Tibial artery (tissue), 4 donors: ENCODE measurements around the gene GALNTL6.

ENCODE experiments used
- DNase-seq, 2 donors: peaks; one replicate each; pipeline ENCODE4 v3.0.0-alpha.2; 2019
- H3K27ac ChIP-seq, 2 donors: fragments of 200-600 bp; sonication (generic) in 1 of 2; 1 replicate in 1 of 2; 2 replicates in 1 of 2; pipeline ENCODE4 v1.5.1; 2018 to 2019; ENCODE audit warnings: mild to moderate bottlenecking in 1 of 2
- H3K27me3 ChIP-seq, 2 donors: fragments of 200-600 bp; sonication (generic) in 1 of 2; one replicate each; pipeline versions ENCODE4 v1.5.1 to v1.6.0; 2016 to 2019
- H3K36me3 ChIP-seq, 3 donors: fragments of 200-600 bp; sonication (generic) in 2 of 3; one replicate each; pipeline ENCODE4 v1.5.1; 2016 to 2019; ENCODE audit warnings: mild to moderate bottlenecking in 2 of 3
- H3K4me1 ChIP-seq, 4 donors: fragments of 200-600 bp; sonication (generic) in 2 of 4; 1 replicate in 3 of 4; 2 replicates in 1 of 4; pipeline ENCODE4 v1.5.1; 2016 to 2019
- H3K4me3 ChIP-seq, 2 donors: fragments of 200-600 bp; sonication (generic) in 1 of 2; 1 replicate in 1 of 2; 2 replicates in 1 of 2; pipeline ENCODE4 v1.5.1; 2018 to 2019; ENCODE audit warnings: mild to moderate bottlenecking in 2 of 2
- H3K9me3 ChIP-seq, 3 donors: fragments of 200-600 bp; sonication (generic) in 1 of 3; one replicate each; pipeline ENCODE4 v1.5.1; 2016 to 2019
- intact Hi-C: fragments of 100-400 bp; cut with DNase I; formaldehyde crosslinking; loops from one replicate; pipeline ENCODE4 v1.15.0; 2023; ENCODE audit warnings: low total_unique reads
- TF ChIP-seq, protein P1 (sequence below), 2 experiments: fragments of 200-600 bp in 1 of 2; fragments of 450-650 bp in 1 of 2; IDR thresholded peaks; one replicate each; pipeline ENCODE4 v1.5.1; 2017 to 2019; ENCODE audit warnings: antibody characterized with exemption in 2 of 2, mild to moderate bottlenecking in 1 of 2, moderate library complexity in 1 of 2

The GALNTL6 gene

GRCh38 chr4:172083272-172083671 lies 270.1 kb downstream of the GALNTL6 start:
- TF ChIP-seq, protein P1, sequence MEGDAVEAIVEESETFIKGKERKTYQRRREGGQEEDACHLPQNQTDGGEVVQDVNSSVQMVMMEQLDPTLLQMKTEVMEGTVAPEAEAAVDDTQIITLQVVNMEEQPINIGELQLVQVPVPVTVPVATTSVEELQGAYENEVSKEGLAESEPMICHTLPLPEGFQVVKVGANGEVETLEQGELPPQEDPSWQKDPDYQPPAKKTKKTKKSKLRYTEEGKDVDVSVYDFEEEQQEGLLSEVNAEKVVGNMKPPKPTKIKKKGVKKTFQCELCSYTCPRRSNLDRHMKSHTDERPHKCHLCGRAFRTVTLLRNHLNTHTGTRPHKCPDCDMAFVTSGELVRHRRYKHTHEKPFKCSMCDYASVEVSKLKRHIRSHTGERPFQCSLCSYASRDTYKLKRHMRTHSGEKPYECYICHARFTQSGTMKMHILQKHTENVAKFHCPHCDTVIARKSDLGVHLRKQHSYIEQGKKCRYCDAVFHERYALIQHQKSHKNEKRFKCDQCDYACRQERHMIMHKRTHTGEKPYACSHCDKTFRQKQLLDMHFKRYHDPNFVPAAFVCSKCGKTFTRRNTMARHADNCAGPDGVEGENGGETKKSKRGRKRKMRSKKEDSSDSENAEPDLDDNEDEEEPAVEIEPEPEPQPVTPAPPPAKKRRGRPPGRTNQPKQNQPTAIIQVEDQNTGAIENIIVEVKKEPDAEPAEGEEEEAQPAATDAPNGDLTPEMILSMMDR (IDR thresholded peaks at IDR 0.05) = no peak
- H3K4me1 ChIP-seq = no peaks in the 10 kb centered on the region
- no peaks in the 10 kb centered on the region for H3K36me3 ChIP-seq
- DNase-seq = no peak
- no peak overlapping the region for H3K27ac ChIP-seq
- no peaks in the 10 kb centered on the region for H3K27me3 ChIP-seq
- intact Hi-C loops = no loop called here
- no peak overlapping the region for H3K4me3 ChIP-seq
- H3K9me3 ChIP-seq = no peaks in the 10 kb centered on the region

- Histone ChIP-seq H3K27ac (no peak overlapping the region), H3K27me3 (no peaks in the 10 kb centered on the region), H3K9me3 (no peaks in the 10 kb centered on the region), H3K4me1 (no peaks in the 10 kb centered on the region), H3K4me3 (no peak overlapping the region), H3K36me3 (no peaks in the 10 kb centered on the region)
- intact Hi-C loops = no loop called here
- TF ChIP-seq, protein P1 (IDR thresholded peaks at IDR 0.05) = no peak
- no peak for DNase-seq
Observed at GRCh38 chr4:172088556-172088955, 275.4 kb downstream of the GALNTL6 start.

GRCh38 chr4:172095161-172095560 lies 282.0 kb downstream of the GALNTL6 start:
- H3K4me3 ChIP-seq = no peak overlapping the region
- intact Hi-C loops = no loop called here
- H3K9me3 ChIP-seq = no peaks in the 10 kb centered on the region
- no peak for DNase-seq
- H3K4me1 ChIP-seq = no peaks in the 10 kb centered on the region
- H3K36me3 ChIP-seq = no peaks in the 10 kb centered on the region
- H3K27me3 ChIP-seq = no peaks in the 10 kb centered on the region
- TF ChIP-seq, protein P1 (IDR thresholded peaks at IDR 0.05) = no peak
- no peak overlapping the region for H3K27ac ChIP-seq

DNA sequence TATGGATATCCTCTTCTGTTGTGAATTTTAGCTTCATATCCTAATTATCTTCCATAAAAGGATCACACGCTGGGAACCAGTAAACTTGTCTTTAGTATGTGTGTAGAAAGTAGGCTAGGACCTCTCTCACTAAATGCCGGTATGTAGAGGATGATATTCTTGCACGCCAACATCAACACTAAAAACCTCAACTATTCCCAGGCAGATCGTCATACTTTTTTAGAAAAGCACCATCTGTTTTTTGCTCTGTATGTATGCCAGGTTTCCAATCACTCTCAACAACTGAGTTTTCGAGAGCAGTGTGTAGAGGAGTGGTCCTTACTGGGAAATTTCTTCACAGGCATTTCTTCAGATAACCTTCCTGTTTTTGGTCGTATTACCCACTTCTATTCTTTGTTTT lies 283.6 kb downstream of the GALNTL6 start:
- DNase-seq = no peak
- Histone ChIP-seq H3K9me3 (no peaks in the 10 kb centered on the region), H3K27ac (no peak overlapping the region), H3K36me3 (no peaks in the 10 kb centered on the region), H3K27me3 (no peaks in the 10 kb centered on the region), H3K4me1 (no peaks in the 10 kb centered on the region), H3K4me3 (no peak overlapping the region)
- intact Hi-C loops = no loop called here
- TF ChIP-seq, protein P1 (IDR thresholded peaks at IDR 0.05) = no peak

DNA sequence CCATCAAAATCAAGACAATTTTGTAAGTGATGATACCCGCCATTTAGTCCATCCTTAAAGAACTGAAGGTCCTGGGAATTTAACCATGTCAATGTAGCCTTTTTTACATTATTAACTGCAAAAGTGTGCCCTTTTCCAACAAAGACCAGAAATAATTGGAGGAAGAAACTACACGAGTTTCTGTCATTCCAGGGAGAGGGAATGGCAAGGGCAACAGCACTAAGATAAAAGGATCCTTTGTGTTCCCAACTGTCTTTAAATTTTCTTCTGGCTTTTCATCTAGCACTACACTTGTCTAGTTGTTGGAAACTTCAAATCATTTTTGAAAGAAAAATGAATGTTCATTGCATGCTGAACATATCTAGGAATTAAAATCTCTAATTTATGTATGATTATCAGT lies 286.2 kb downstream of the GALNTL6 start:
- H3K27ac ChIP-seq = no peak overlapping the region
- no peaks in the 10 kb centered on the region for H3K36me3 ChIP-seq
- intact Hi-C loops = no loop called here
- H3K27me3 ChIP-seq = no peaks in the 10 kb centered on the region
- no peaks in the 10 kb centered on the region for H3K4me1 ChIP-seq
- no peak overlapping the region for H3K4me3 ChIP-seq
- H3K9me3 ChIP-seq = no peaks in the 10 kb centered on the region
- no peak for DNase-seq
- TF ChIP-seq, protein P1 (IDR thresholded peaks at IDR 0.05) = no peak

DNA sequence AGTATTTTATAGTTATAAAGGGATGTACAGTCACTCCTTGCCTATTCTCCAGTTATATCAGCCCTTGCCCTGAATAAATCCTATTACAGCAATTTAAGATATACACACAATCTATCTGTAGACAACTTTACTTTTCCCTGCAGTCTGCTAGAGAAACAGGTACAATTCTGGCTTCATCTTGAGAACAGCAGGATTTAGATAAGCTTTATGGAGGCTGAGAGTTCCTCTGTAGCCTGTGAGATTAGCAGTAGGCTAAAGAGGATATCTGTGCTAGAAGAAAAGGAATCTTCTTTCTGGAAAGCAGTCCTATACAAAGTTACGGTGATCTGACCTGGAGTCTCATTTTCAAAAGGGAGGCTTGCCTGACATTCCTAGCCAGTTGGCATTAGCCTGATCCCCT lies 290.3 kb downstream of the GALNTL6 start:
- no peaks in the 10 kb centered on the region for H3K9me3 ChIP-seq
- no peak overlapping the region for H3K27ac ChIP-seq
- H3K4me3 ChIP-seq = no peak overlapping the region
- H3K27me3 ChIP-seq = no peaks in the 10 kb centered on the region
- H3K4me1 ChIP-seq = no peaks in the 10 kb centered on the region
- no peaks in the 10 kb centered on the region for H3K36me3 ChIP-seq
- TF ChIP-seq, protein P1 (IDR thresholded peaks at IDR 0.05) = no peak
- DNase-seq = no peak
- intact Hi-C loops = no loop called here
